GM19239 (cell line): ENCODE measurements around the gene MYL2.

Source experiments
- DNase-seq: peaks from one replicate; pipeline ENCODE4 v3.0.0; 2011; ENCODE audit warnings: low spot score; ENCODE audit not compliant: insufficient read length
- FAIRE-seq: peaks from 2 replicates; lab custom pipeline; 2011; peaks lifted over from hg19 to GRCh38; lab: Jason Lieb, UNC

MYL2 gene

DNA sequence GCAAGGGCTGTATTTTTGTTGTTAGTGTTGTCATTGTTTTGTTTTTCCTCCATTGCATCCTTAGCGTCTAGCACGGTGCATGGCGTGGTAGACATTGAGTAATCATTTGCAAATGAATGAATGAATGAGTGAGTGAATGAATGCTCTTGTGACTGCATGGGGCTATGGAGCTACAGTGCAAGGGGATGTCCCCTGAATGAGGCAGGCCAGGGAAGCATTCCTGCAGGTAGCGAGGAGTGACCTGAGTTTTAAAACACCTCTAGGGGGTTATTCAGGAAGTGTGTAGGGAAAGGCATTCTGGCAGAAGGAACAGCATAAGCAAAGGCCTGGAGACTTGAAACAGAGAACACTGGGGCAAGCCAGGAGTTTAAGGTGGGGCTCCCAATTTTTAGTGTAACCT lies 16.9 kb downstream of the MYL2 start:
- FAIRE-seq (no peak), DNase-seq (no peak)

GRCh38 chr12:110901401-110901800 lies 19.0 kb downstream of the MYL2 start:
- FAIRE-seq (no peak), DNase-seq (no peak)

GRCh38 chr12:110896559-110896958 lies 23.8 kb downstream of the MYL2 start:
- DNase-seq: no peak
- FAIRE-seq: no peak

DNA sequence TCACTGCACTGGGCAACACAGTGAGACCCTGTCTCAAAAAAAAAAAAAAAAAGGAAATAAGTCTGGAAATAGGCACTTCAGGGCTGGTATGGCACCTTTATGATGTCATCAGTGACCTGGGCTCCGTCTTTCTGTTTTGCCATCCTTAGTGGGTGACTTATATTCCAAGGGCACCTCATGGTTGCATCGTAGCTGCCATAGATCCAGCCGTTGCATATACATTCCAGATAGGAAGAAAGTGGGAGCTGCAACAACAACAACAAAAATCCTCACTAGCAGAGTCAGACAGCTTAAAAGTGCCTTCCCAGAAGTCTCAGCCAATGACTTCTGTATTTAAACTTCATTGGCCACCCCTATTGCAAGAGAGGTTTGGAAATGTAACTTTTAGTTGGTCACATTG lies 26.4 kb downstream of the MYL2 start:
- no peak for DNase-seq
- FAIRE-seq: no peak

GRCh38 chr12:110889361-110889760 lies 31.0 kb downstream of the MYL2 start:
- FAIRE-seq (no peak), DNase-seq (no peak)

GRCh38 chr12:110888256-110888991 lies 32.0 kb downstream of the MYL2 start:
- DNase-seq: no peak
- no peak for FAIRE-seq

GRCh38 chr12:110885152-110885840 lies 35.1 kb downstream of the MYL2 start:
- FAIRE-seq (no peak), DNase-seq (no peak)

DNA sequence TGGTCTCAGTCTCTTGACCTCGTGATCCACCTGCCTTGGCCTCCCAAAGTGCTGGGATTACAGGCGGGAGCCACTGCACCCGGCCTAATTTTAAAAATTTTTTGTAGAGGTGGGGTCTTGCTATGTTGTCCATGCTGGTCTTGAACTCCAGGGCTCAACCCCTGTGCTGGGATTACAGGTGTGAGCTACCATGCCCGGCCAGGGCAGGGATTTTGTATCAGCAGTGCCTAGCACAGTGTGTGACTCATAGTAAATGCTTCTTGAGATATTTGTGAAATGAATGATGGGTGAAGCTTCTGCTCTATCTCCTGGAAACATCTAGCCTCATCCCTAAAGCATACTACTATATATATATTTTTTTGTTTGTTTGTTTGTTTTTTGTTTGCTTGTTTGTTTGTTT lies 37.1 kb downstream of the MYL2 start:
- FAIRE-seq (no peak), DNase-seq (no peak)

DNA sequence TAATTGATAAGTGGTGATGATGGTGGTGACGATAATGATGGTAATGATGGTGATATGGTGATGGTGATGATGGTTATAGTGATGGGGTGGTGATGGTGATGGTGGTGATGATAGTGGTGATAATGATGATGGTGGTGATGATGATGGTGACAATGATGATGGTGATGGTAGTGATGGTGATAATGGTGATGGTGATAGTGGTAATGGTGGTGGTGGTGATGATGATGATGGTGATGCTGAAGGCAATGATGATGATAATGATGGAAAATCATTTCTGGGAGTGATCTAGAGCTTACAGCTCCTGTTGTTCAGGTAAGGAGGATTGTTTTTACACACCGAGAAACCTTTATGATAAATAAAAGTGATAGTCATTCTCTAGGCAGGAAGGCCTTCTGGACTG lies 39.7 kb downstream of the MYL2 start:
- no peak for DNase-seq
- no peak for FAIRE-seq

GRCh38 chr12:110874781-110875180 lies 45.6 kb downstream of the MYL2 start:
- FAIRE-seq: no peak
- no peak for DNase-seq

DNA sequence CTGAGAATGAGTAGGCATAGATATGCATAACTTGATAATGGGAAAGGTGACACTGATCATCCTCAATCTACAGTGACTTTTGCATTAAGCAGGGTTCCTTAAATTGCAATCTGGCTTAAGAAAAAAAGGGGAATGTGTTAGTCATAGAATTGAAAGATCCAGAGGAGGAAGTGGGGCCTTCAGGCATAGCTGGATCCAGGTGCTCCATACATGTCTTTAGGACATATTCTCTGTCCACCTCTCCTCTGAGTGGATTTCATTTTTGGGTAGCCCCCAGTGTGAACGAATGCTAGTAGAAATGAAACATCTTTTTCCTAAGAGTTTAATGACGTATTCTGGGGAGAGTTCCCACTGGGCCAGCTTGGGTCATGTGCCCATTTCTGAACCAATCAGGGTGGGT lies 46.0 kb downstream of the MYL2 start:
- FAIRE-seq (no peak), DNase-seq (no peak)

- no peak for FAIRE-seq
These were observed 48.3 kb downstream of the MYL2 start for GRCh38 chr12:110872100-110872499.

DNA sequence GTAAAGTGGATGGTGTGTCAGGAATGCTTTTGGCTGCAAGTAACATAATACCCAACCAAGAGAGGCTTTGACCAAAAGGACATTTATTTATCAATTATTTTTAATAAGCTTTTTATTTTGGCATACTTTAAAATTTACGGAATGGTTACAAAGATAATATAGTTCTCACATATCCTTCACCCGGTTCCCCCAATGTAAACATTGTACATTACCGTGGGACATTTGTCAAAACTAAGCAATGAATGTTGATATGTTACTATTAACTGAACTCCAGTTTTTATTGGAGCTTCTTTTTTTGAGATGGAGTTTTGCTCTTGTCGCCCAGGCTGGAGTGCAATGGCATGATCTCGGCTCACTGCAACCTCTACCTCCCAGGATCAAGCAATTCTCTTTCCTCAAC lies 50.6 kb downstream of the MYL2 start:
- no peak for FAIRE-seq

More at GRCh38 chr12:110872100-110872499, 48.3 kb downstream of the MYL2 start:
- DNase-seq: no peak

GRCh38 chr12:110869026-110869425 lies 51.4 kb downstream of the MYL2 start:
- no peak for DNase-seq
- no peak for FAIRE-seq

More for the DNA sequence above, 50.6 kb downstream of the MYL2 start:
- no peak for DNase-seq

DNA sequence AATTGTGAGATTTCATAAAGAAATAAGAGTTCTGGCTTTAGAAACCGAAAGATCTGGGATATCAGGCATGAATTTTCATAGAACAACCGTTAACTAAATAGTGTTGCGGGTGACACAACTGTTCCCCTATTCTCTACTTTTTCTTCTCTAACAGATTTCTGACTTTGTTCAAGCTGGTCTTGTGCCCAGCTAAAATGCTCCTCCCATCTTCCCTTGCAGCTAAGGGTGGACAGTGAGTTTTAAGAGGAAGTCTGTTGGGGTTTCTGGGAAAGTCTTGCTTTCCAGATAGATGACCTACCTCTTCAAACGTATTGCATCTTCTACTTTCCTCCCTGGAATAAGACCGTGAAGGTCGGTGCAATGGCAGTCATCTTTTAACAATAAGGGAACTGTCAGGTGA lies 54.9 kb downstream of the MYL2 start:
- FAIRE-seq (no peak), DNase-seq (no peak)

- no peak for FAIRE-seq
- no peak for DNase-seq
These were observed 57.2 kb downstream of the MYL2 start for GRCh38 chr12:110863161-110863560.

- no peak for DNase-seq
- no peak for FAIRE-seq
These were observed 58.0 kb downstream of the MYL2 start for GRCh38 chr12:110862329-110862728.

GRCh38 chr12:110861729-110862128 lies 58.6 kb downstream of the MYL2 start:
- FAIRE-seq (no peak), DNase-seq (no peak)
